GM23248 (cell line): ENCODE results near the gene VSTM1.
"Not testable (repeated sequence)": the region's sequence is repeated elsewhere in the genome, so short reads cannot be mapped to it uniquely, and the experiment has no call there.

Experiments used
- EZH2 ChIP-seq: fragments of 200-600 bp; sonication (generic); IDR thresholded peaks from 2 replicates; pipeline ENCODE4 v1.6.1; 2018; ENCODE audit warnings: antibody characterized with exemption, mild to moderate bottlenecking; ENCODE audit not compliant: insufficient read depth, poor library complexity, severe bottlenecking
- EZH2phosphoT487 ChIP-seq: fragments of 200-600 bp; sonication (generic); IDR thresholded peaks from 2 replicates; pipeline ENCODE4 v1.6.1; 2018; ENCODE audit warnings: antibody characterized with exemption, moderate library complexity, mild to moderate bottlenecking, low read depth; ENCODE audit not compliant: insufficient read depth

GRCh38 chr19:54095859-54096616, 32.3 kb upstream of the VSTM1 start:
- not testable (repeated sequence) for TF ChIP-seq EZH2phosphoT487, EZH2
